Vagina (tissue), 2 donors: Measurements from ENCODE around the gene FGF10.

Experiments used
- CTCF ChIP-seq, 3 experiments: fragments of 450-650 bp in 2 of 3; fragments of 200-600 bp in 1 of 3; sonication (generic) in 1 of 3; IDR thresholded peaks; one replicate each; pipeline ENCODE4 v1.5.1; 2017 to 2019; ENCODE audit warnings: antibody characterized with exemption in 3 of 3, mild to moderate bottlenecking in 2 of 3, moderate library complexity in 2 of 3
- POLR2A ChIP-seq, 2 donors: fragments of 450-650 bp; IDR thresholded peaks; one replicate each; pipeline ENCODE4 v1.6.1; 2017; ENCODE audit warnings: antibody characterized with exemption in 2 of 2, mild to moderate bottlenecking in 2 of 2, moderate library complexity in 2 of 2
- POLR2AphosphoS5 ChIP-seq, 2 donors: sonication (generic); formaldehyde crosslinking; IDR thresholded peaks; one replicate each; pipeline ENCODE4 v1.9.0; 2017; ENCODE audit warnings: antibody characterized with exemption in 2 of 2, mild to moderate bottlenecking in 2 of 2, low read depth in 1 of 2; ENCODE audit not compliant: insufficient read depth in 1 of 2

GRCh38 chr5:44361342-44362001 is 27.7 kb downstream of the FGF10 start:
- TF ChIP-seq CTCF (IDR thresholded peaks at IDR 0.05) (no peak), POLR2AphosphoS5 (IDR thresholded peaks at IDR 0.05; ENCODE audit: insufficient read depth in 1 of 2, low read depth in 1 of 2) (no peak), POLR2A (IDR thresholded peaks at IDR 0.05) (no peak)
